H1 (cell line): Measurements from ENCODE around the gene CYP4F11. TPM values are rescaled to one million over a fixed set of nuclear protein-coding genes. Genes with fewer than 3 reads are reported as not detected.

Source experiments
- BCL11A ChIP-seq, 2 experiments: IDR thresholded peaks; one replicate each; pipeline ENCODE4 v1.6.1; 2011; ENCODE audit warnings: low read depth in 2 of 2, low read length in 2 of 2, mild to moderate bottlenecking in 2 of 2
- KDM5A ChIP-seq: fragments of 200-600 bp; IDR thresholded peaks from 2 replicates; pipeline ENCODE4 v1.7.1; 2012; ENCODE audit warnings: mild to moderate bottlenecking, low read length, inconsistent platforms, mixed read lengths
- PHF8 ChIP-seq: fragments of 200-600 bp; sonication (generic); conservative IDR thresholded peaks from 2 replicates; pipeline ENCODE4 v1.7.1; 2012; ENCODE audit warnings: low read depth, mild to moderate bottlenecking, inconsistent platforms, low read length, moderate library complexity
- POLR2AphosphoS5 ChIP-seq: IDR thresholded peaks from 2 replicates; pipeline ENCODE4 v1.6.1; 2011; ENCODE audit warnings: low read depth, low read length
- SIRT6 ChIP-seq: IDR thresholded peaks from one replicate; pipeline ENCODE4 v1.7.1; 2012; ENCODE audit warnings: low read length, inconsistent platforms
- TEAD4 ChIP-seq: IDR thresholded peaks from 2 replicates; pipeline ENCODE4 v1.6.1; 2012; ENCODE audit warnings: low read depth, low read length, inconsistent platforms, mixed read lengths
- polyA plus RNA-seq, 7 experiments: library from polyadenylated mRNA; depleted of rRNA in 3 of 7; stranded (reverse) in 5 of 7; unstranded in 2 of 7; fragments of >200 nt in 5 of 7; fragments of 200-250 nt in 2 of 7; gene quantifications; 1 replicate in 5 of 7; 2 replicates in 1 of 7; 4 replicates in 1 of 7; pipeline versions ENCODE4 v1.2.1 to v1.2.3, GENCODE V29; 2011 to 2013; ENCODE audit warnings: missing spikeins in 2 of 7, mixed read lengths in 2 of 7
- total RNA-seq: library from RNA; stranded (reverse); fragmentation: NEBNext Ultra II Directional; extraction: Animal tissue kit (Norgen Biotek cat#: 25700); gene quantifications from 2 replicates; pipeline ENCODE4 v1.2.1, GENCODE V29; 2021
- TF ChIP-seq, protein P1 (sequence below): IDR thresholded peaks from 2 replicates; pipeline ENCODE4 v1.6.1; 2012; ENCODE audit warnings: low read length, inconsistent platforms

CYP4F11 gene
- total and polyA plus RNA-seq, 2 of the 8 experiments (the other 6 are each of a cell fraction or from before 2014, with no cell fraction given) = not detected

DNA sequence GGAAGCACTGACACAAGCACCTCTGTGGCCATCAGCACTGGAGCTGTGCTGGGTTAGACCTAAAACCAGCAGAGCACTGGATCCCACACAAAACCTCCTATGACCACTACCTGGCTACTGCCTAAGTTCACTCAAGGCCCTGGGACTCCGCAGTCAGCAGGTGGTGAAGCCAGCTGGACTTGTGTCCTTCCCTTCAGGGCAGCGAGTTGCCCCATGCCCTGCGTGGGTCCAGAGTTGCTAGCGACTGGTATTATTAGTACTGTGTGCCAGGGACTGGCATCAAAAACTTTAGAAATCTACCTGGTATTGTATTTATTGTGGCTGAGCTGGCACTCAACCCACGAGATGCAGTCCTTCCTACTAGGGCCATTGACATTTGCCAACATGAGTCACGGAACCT is 20.5 kb upstream of the CYP4F11 start (continued):
- no peak for TF ChIP-seq BCL11A (IDR thresholded peaks at IDR 0.05; ENCODE audit: low read depth in 2 of 2, low read length in 2 of 2)
- no peak for TF ChIP-seq POLR2AphosphoS5
- TF ChIP-seq KDM5A = no peak
- TF ChIP-seq SIRT6 = no peak
- no peak for TF ChIP-seq PHF8
- no peak for TF ChIP-seq TEAD4
- TF ChIP-seq, protein P1, sequence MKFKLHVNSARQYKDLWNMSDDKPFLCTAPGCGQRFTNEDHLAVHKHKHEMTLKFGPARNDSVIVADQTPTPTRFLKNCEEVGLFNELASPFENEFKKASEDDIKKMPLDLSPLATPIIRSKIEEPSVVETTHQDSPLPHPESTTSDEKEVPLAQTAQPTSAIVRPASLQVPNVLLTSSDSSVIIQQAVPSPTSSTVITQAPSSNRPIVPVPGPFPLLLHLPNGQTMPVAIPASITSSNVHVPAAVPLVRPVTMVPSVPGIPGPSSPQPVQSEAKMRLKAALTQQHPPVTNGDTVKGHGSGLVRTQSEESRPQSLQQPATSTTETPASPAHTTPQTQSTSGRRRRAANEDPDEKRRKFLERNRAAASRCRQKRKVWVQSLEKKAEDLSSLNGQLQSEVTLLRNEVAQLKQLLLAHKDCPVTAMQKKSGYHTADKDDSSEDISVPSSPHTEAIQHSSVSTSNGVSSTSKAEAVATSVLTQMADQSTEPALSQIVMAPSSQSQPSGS = no peak
